Measurements from ENCODE around the gene GRID2.

DNA sequence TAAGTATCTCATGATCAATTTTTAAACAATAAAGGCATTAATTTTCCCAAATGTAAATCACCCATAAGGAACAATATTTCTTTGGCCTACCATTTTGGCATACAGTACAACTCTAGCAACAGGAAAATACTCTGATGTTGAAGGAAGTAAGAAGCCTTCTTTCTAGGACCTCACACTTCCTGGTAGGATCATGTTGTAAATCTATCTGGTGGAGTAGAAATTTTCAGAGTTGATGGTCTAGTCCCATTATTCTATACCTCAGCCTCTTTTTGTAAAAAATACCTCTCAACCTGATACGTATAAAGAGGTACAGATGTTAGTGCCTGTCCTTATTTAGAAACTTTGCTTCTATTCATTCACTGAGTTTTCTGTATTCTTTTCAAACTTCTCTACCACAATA is 40.2 kb upstream of the GRID2 start:
- TF ChIP-seq, protein P1, sequence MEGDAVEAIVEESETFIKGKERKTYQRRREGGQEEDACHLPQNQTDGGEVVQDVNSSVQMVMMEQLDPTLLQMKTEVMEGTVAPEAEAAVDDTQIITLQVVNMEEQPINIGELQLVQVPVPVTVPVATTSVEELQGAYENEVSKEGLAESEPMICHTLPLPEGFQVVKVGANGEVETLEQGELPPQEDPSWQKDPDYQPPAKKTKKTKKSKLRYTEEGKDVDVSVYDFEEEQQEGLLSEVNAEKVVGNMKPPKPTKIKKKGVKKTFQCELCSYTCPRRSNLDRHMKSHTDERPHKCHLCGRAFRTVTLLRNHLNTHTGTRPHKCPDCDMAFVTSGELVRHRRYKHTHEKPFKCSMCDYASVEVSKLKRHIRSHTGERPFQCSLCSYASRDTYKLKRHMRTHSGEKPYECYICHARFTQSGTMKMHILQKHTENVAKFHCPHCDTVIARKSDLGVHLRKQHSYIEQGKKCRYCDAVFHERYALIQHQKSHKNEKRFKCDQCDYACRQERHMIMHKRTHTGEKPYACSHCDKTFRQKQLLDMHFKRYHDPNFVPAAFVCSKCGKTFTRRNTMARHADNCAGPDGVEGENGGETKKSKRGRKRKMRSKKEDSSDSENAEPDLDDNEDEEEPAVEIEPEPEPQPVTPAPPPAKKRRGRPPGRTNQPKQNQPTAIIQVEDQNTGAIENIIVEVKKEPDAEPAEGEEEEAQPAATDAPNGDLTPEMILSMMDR (optimal IDR thresholded peaks at IDR 0.05 in 1 of 3, IDR thresholded peaks at IDR 0.05 in 1 of 3, conservative IDR thresholded peaks at IDR 0.05 in 1 of 3; ENCODE audit: extremely low read depth in 1 of 3, insufficient read depth in 2 of 3, low read length in 3 of 3) = no peak
- no peak for TF ChIP-seq EZH2 (IDR thresholded peaks at IDR 0.05; ENCODE audit: low read length)
